SK-N-SH treated with all-trans-retinoic acid at 6 μM for 48 hours (cell line): Measurements from ENCODE around the gene ZBTB34.

Experiments
- ATAC-seq: fragments of 200-7000 bp; cut with Tn5 transposase; 3 replicates; pipeline ENCODE4 v1.9.1; 2020; ENCODE audit warnings: mild to moderate bottlenecking, moderate library complexity
- ARNTL ChIP-seq: fragments of 450-650 bp; formaldehyde crosslinking; IDR thresholded peaks from 2 replicates; pipeline ENCODE4 v1.5.0; 2020; ENCODE audit warnings: low read depth, mild to moderate bottlenecking, moderate library complexity, borderline replicate concordance
- BACH2 ChIP-seq: fragments of 250-450 bp; sonication (Bioruptor Pico); IDR thresholded peaks from 2 replicates; pipeline ENCODE4 v1.9.0; 2021; ENCODE audit warnings: mild to moderate bottlenecking, borderline replicate concordance
- CSDC2 ChIP-seq: fragments of 250-450 bp; sonication (Bioruptor Pico); IDR thresholded peaks from 2 replicates; pipeline ENCODE4 v1.5.0; 2020; ENCODE audit warnings: mild to moderate bottlenecking, moderate library complexity
- GLIS3 ChIP-seq: fragments of 250-450 bp; sonication (Bioruptor Pico); IDR thresholded peaks from 2 replicates; pipeline ENCODE4 v1.5.0; 2020; ENCODE audit warnings: mild to moderate bottlenecking, moderate library complexity
- PPARA ChIP-seq: fragments of 250-450 bp; sonication (Bioruptor Pico); IDR thresholded peaks from 2 replicates; pipeline ENCODE4 v1.5.0; 2020; ENCODE audit warnings: mild to moderate bottlenecking, borderline replicate concordance
- RARB ChIP-seq: fragments of 250-450 bp; sonication (Bioruptor Pico); IDR thresholded peaks from 2 replicates; pipeline ENCODE4 v1.8.0; 2021; ENCODE audit warnings: mild to moderate bottlenecking, moderate library complexity
- SNAI2 ChIP-seq: fragments of 250-450 bp; sonication (Bioruptor Pico); IDR thresholded peaks from 2 replicates; pipeline ENCODE4 v1.5.0; 2020; ENCODE audit warnings: mild to moderate bottlenecking, moderate library complexity
- TCF4 ChIP-seq: fragments of 250-450 bp; sonication (Bioruptor Pico); IDR thresholded peaks from 2 replicates; pipeline ENCODE4 v1.8.0; 2021; ENCODE audit warnings: mild to moderate bottlenecking, moderate library complexity, borderline replicate concordance
- TOX ChIP-seq: fragments of 250-450 bp; sonication (Bioruptor Pico); IDR thresholded peaks from 2 replicates; pipeline ENCODE4 v1.8.0; 2021; ENCODE audit warnings: mild to moderate bottlenecking, moderate library complexity, borderline replicate concordance
- ZC3H10 ChIP-seq: fragments of 250-450 bp; sonication (Bioruptor Pico); IDR thresholded peaks from 2 replicates; pipeline ENCODE4 v1.5.1; 2021; ENCODE audit warnings: mild to moderate bottlenecking, moderate library complexity
- ZFP3 ChIP-seq: fragments of 250-450 bp; sonication (Bioruptor Pico); IDR thresholded peaks from 2 replicates; pipeline ENCODE4 v1.5.0; 2020; ENCODE audit warnings: mild to moderate bottlenecking, moderate library complexity
- ZFP30 ChIP-seq: fragments of 450-650 bp; formaldehyde crosslinking; IDR thresholded peaks from 2 replicates; pipeline ENCODE4 v1.5.0; 2022; ENCODE audit warnings: mild to moderate bottlenecking, moderate library complexity
- ZNF565 ChIP-seq: fragments of 450-650 bp; formaldehyde crosslinking; conservative IDR thresholded peaks from 2 replicates; pipeline ENCODE4 v1.5.0; 2020; ENCODE audit warnings: low read depth, mild to moderate bottlenecking, moderate library complexity
- ZNF70 ChIP-seq: fragments of 450-650 bp; formaldehyde crosslinking; IDR thresholded peaks from 2 replicates; pipeline ENCODE4 v1.5.0; 2020; ENCODE audit warnings: mild to moderate bottlenecking, moderate library complexity
- TF ChIP-seq, protein P1 (sequence below): fragments of 250-450 bp; sonication (Bioruptor Pico); IDR thresholded peaks from 2 replicates; pipeline ENCODE4 v1.8.0; 2020; ENCODE audit warnings: mild to moderate bottlenecking, moderate library complexity, borderline replicate concordance
- TF ChIP-seq, protein P2 (sequence below): fragments of 250-450 bp; sonication (Bioruptor Pico); IDR thresholded peaks from 2 replicates; pipeline ENCODE4 v1.5.1; 2021; ENCODE audit warnings: mild to moderate bottlenecking, moderate library complexity
- TF ChIP-seq, protein P3 (sequence below): fragments of 250-450 bp; sonication (Bioruptor Pico); IDR thresholded peaks from 2 replicates; pipeline ENCODE4 v1.8.0; 2021; ENCODE audit warnings: low read depth, mild to moderate bottlenecking, moderate library complexity, borderline replicate concordance
- TF ChIP-seq, protein P4 (sequence below): fragments of 250-450 bp; sonication (Bioruptor Pico); IDR thresholded peaks from 2 replicates; pipeline ENCODE4 v1.5.0; 2020; ENCODE audit warnings: mild to moderate bottlenecking, moderate library complexity

The ZBTB34 gene

DNA sequence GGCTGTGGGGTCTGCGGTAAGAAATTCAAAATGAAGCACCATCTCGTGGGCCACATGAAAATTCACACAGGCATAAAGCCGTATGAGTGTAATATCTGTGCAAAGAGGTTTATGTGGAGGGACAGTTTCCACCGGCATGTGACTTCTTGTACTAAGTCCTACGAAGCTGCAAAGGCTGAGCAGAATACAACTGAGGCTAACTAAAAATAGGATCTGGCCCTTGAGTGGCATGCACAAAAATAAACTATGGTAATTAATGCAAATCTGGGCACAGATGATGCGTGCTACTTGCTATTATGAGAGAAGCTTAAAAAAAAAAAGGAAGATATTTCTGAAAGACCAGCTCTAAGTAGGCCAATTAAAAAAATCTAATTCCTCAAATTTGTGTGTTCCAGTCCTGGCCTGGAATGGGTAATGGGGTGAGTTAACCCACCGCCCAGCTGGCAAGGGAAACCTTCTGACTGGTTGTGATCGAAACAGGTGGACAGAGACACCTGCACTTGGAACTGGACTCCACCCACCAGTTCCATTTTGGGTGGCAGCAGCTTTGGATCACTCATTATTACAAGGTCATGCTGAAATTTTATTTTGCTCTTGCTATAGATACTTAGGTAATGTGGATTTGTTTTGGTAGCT, 26.6 kb upstream of the ZBTB34 start (continued):
- TF ChIP-seq, protein P1, sequence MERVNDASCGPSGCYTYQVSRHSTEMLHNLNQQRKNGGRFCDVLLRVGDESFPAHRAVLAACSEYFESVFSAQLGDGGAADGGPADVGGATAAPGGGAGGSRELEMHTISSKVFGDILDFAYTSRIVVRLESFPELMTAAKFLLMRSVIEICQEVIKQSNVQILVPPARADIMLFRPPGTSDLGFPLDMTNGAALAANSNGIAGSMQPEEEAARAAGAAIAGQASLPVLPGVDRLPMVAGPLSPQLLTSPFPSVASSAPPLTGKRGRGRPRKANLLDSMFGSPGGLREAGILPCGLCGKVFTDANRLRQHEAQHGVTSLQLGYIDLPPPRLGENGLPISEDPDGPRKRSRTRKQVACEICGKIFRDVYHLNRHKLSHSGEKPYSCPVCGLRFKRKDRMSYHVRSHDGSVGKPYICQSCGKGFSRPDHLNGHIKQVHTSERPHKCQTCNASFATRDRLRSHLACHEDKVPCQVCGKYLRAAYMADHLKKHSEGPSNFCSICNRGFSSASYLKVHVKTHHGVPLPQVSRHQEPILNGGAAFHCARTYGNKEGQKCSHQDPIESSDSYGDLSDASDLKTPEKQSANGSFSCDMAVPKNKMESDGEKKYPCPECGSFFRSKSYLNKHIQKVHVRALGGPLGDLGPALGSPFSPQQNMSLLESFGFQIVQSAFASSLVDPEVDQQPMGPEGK (CRISPR knock-in tag): no peak
- TF ChIP-seq ZFP30 (no peak), RARB (CRISPR knock-in tag) (no peak), TOX (CRISPR knock-in tag) (no peak), ARNTL (CRISPR knock-in tag) (no peak), PPARA (CRISPR knock-in tag) (no peak)
- TF ChIP-seq, all 23 proteins: peak for 0

DNA sequence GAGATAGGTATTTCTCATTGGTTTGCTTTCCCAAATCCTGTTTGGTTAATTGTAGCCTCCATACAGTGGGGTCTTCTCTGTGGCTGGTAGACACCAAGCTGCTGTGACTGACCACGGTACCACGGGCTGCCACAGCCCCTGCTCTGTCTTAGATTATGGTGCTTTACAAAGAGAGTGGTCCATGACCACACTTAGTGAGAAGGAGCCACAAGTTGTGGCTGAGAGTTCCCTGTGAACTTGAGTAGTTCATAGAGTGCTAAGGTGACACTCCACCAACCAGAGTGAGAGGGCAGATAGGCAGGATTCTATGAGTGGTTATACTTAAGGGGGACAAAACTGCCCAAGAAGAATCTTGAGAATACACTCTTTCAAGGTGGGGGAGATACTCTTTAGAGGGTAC, 25.8 kb upstream of the ZBTB34 start:
- TF ChIP-seq CSDC2 (CRISPR knock-in tag) (no peak), GLIS3 (CRISPR knock-in tag) (no peak), PPARA (CRISPR knock-in tag) (no peak), BACH2 (CRISPR knock-in tag) (no peak), ZC3H10 (CRISPR knock-in tag) (no peak), TCF4 (CRISPR knock-in tag) (no peak), ZFP30 (no peak), TOX (CRISPR knock-in tag) (no peak), SNAI2 (CRISPR knock-in tag) (no peak), ZFP3 (CRISPR knock-in tag) (no peak), ARNTL (CRISPR knock-in tag) (no peak), ZNF70 (no peak), RARB (CRISPR knock-in tag) (no peak)
- TF ChIP-seq, protein P1 (CRISPR knock-in tag): no peak
- TF ChIP-seq, protein P2, sequence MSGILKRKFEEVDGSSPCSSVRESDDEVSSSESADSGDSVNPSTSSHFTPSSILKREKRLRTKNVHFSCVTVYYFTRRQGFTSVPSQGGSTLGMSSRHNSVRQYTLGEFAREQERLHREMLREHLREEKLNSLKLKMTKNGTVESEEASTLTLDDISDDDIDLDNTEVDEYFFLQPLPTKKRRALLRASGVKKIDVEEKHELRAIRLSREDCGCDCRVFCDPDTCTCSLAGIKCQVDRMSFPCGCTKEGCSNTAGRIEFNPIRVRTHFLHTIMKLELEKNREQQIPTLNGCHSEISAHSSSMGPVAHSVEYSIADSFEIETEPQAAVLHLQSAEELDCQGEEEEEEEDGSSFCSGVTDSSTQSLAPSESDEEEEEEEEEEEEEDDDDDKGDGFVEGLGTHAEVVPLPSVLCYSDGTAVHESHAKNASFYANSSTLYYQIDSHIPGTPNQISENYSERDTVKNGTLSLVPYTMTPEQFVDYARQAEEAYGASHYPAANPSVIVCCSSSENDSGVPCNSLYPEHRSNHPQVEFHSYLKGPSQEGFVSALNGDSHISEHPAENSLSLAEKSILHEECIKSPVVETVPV (CRISPR knock-in tag): no peak
- ATAC-seq: no peak

DNA sequence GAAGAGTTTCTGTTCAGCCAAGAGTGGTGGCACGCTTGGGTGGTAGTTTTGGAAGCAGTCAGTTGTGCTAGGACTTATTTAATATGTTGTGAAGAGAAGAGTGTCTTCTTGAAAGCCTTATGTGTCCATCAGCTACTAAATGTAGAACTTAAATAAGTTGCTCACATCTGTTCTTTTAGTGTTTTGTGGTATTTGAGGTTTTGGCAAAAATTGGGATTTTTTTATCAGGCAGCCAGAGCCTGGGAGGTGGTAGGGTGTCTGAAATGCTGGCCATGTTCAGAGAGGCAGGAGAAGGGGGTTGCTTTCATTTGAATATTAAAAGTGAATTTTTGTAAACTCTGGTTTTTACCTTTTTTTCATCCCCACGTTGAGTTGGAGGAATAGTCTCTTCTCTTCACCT, 24.2 kb upstream of the ZBTB34 start:
- TF ChIP-seq BACH2 (CRISPR knock-in tag) (no peak), GLIS3 (CRISPR knock-in tag) (no peak), ZNF565 (no peak)
- TF ChIP-seq, protein P3, sequence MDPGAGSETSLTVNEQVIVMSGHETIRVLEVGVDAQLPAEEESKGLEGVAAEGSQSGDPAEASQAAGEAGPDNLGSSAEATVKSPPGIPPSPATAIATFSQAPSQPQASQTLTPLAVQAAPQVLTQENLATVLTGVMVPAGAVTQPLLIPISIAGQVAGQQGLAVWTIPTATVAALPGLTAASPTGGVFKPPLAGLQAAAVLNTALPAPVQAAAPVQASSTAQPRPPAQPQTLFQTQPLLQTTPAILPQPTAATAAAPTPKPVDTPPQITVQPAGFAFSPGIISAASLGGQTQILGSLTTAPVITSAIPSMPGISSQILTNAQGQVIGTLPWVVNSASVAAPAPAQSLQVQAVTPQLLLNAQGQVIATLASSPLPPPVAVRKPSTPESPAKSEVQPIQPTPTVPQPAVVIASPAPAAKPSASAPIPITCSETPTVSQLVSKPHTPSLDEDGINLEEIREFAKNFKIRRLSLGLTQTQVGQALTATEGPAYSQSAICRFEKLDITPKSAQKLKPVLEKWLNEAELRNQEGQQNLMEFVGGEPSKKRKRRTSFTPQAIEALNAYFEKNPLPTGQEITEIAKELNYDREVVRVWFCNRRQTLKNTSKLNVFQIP (CRISPR knock-in tag): no peak
- TF ChIP-seq, all 23 proteins: peak for 0
- ATAC-seq: no peak

DNA sequence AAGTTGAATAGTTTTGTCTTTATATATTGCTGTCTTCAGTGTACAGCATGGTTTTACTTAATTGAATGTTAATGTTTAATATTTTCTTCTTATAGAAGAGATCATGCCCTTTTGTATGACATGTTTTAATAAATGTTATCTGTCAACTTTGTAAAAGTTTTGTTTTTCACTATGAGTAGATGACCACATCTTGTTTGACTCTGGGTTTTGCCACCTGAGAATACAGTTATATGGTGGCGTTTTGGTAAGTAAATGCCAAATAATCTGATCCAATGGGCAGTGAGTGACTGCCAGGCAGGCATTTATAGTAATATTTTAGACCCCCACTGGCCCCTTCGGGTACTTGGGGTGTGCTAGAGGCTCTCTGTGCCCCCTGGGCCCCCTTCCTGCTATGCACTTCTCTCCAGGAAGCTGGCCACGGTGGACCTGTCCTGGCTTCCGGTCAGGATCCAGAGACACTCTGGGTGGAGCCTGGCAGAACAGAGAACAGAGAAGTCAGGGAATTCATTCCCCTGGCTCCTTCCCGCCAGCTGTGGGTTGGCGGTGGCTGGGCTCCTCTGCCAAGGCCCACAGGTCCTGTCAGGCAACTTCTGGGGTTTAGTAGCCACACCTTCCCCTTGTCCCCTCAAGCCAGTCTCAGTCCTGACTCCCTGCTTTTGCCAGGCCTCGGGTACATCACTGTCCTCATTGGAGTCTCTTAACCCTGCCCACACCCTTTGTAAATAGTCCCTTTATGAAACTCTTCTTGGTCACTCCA, 22.2 kb upstream of the ZBTB34 start:
- no peak for ATAC-seq
- TF ChIP-seq GLIS3 (CRISPR knock-in tag) (no peak), ZNF70 (no peak), ZNF565 (no peak)
- TF ChIP-seq, protein P4, sequence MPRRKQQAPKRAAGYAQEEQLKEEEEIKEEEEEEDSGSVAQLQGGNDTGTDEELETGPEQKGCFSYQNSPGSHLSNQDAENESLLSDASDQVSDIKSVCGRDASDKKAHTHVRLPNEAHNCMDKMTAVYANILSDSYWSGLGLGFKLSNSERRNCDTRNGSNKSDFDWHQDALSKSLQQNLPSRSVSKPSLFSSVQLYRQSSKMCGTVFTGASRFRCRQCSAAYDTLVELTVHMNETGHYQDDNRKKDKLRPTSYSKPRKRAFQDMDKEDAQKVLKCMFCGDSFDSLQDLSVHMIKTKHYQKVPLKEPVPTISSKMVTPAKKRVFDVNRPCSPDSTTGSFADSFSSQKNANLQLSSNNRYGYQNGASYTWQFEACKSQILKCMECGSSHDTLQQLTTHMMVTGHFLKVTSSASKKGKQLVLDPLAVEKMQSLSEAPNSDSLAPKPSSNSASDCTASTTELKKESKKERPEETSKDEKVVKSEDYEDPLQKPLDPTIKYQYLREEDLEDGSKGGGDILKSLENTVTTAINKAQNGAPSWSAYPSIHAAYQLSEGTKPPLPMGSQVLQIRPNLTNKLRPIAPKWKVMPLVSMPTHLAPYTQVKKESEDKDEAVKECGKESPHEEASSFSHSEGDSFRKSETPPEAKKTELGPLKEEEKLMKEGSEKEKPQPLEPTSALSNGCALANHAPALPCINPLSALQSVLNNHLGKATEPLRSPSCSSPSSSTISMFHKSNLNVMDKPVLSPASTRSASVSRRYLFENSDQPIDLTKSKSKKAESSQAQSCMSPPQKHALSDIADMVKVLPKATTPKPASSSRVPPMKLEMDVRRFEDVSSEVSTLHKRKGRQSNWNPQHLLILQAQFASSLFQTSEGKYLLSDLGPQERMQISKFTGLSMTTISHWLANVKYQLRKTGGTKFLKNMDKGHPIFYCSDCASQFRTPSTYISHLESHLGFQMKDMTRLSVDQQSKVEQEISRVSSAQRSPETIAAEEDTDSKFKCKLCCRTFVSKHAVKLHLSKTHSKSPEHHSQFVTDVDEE (CRISPR knock-in tag): no peak
- TF ChIP-seq, protein P1 (CRISPR knock-in tag): no peak
